ENCODE data around the gene MPZL1. TPM values are rescaled to one million over a fixed set of nuclear protein-coding genes. Genes with fewer than 3 reads are reported as not detected.
"Not testable (repeated sequence)": the region's sequence is repeated elsewhere in the genome, so short reads cannot be mapped to it uniquely, and the experiment has no call there.

Gene MPZL1
- polyA plus RNA-seq, 3 donors: 23.1 to 63.6 (median 61.8) TPM

- Histone ChIP-seq H3K4me3 (replicated peaks in 1 of 3; ENCODE audit: low read depth in 2 of 3, low read length in 3 of 3) (no peak overlapping the region), H3K79me2 (ENCODE audit: insufficient read depth, low read length) (no peaks in the 10 kb centered on the region), H3K27ac (ENCODE audit: low read depth in 1 of 2, low read length in 2 of 2) (no peak overlapping the region), H3K9ac (ENCODE audit: insufficient read depth, low read length, poor library complexity, severe bottlenecking) (no peak overlapping the region), H3K4me1 (ENCODE audit: control insufficient read depth in 1 of 2, insufficient read depth in 2 of 2, low read length in 2 of 2) (no peaks in the 10 kb centered on the region), H3K9me3 (replicated peaks in 1 of 2; ENCODE audit: control insufficient read depth in 1 of 2, insufficient read depth in 1 of 2, low read length in 2 of 2) (no peaks in the 10 kb centered on the region), H3K36me3 (replicated peaks in 1 of 2; ENCODE audit: control insufficient read depth in 1 of 2, insufficient read depth in 2 of 2, low read length in 2 of 2) (no peaks in the 10 kb centered on the region), H4K20me1 (ENCODE audit: insufficient read depth, low read length) (no peaks in the 10 kb centered on the region), H3K27me3 (ENCODE audit: control insufficient read depth in 2 of 2, insufficient read depth in 2 of 2, low read length in 2 of 2) (no peaks in the 10 kb centered on the region), H2AFZ (ENCODE audit: insufficient read depth, low read depth, low read length, poor library complexity, severe bottlenecking) (no peak overlapping the region), H3K4me2 (replicated peaks; ENCODE audit: extremely low read depth, low read length, poor library complexity, severe bottlenecking) (no peak overlapping the region)
- no peak overlapping the region for H3K4me3 Mint-ChIP-seq
- no peak for DNase-seq
- intact Hi-C loops (cut with micrococcal nuclease): no loop called here
- peaks cover 0 to 4% (median 0%) of the 10 kb centered on the region in 7 donors for H3K9me3 Mint-ChIP-seq
- peak overlapping the region in 1 of 7 donors; percentile 15 for H3K27ac Mint-ChIP-seq
- no CpG with 5 or more reads among the region's 2 CpGs for WGBS (ENCODE audit: insufficient coverage)
- H3K36me3 Mint-ChIP-seq: no peaks in the 10 kb centered on the region
- no peak for TF ChIP-seq CTCF (IDR thresholded peaks at IDR 0.05)
- peaks cover 4% of the 10 kb centered on the region for H3K4me1 Mint-ChIP-seq
- peaks cover 1 to 2% (median 2%) of the 10 kb centered on the region in 3 donors for H3K27me3 Mint-ChIP-seq (ENCODE audit: low read depth in 3 of 3)
Observed at GRCh38 chr1:167829868-167830267, 108.1 kb downstream of the MPZL1 start.

DNA sequence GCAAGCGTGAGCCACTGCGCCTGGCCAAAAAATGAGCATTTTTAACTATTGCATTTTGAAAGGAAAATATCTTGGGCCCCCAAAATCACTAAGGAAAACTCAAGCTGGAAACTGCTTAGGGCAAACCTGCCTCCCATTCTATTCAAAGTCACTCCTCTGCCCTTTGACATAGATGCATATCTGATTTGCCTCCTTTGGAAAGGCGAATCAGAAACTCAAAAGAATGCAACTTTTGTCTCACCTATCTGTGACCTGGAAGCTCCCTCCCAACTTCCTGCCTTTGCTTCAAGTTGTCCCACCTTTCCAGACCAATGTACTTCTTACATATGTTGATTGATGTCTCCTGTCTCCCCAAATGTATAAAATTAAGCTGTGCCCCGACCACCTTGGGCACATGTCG lies 108.9 kb downstream of the MPZL1 start:
- DNase-seq; H3K27ac Mint-ChIP-seq; intact Hi-C loops (cut with micrococcal nuclease); H3K9me3 Mint-ChIP-seq; H3K4me3 Mint-ChIP-seq; H3K27ac ChIP-seq (ENCODE audit: low read depth in 1 of 2, low read length in 2 of 2); H3K4me3 ChIP-seq (replicated peaks in 1 of 3; ENCODE audit: low read depth in 2 of 3, low read length in 3 of 3); H3K4me1 ChIP-seq (ENCODE audit: control insufficient read depth in 1 of 2, insufficient read depth in 2 of 2, low read length in 2 of 2); H2AFZ ChIP-seq (ENCODE audit: insufficient read depth, low read depth, low read length, poor library complexity, severe bottlenecking); H3K36me3 ChIP-seq (replicated peaks in 1 of 2; ENCODE audit: control insufficient read depth in 1 of 2, insufficient read depth in 2 of 2, low read length in 2 of 2); H3K36me3 Mint-ChIP-seq; H3K4me2 ChIP-seq (replicated peaks; ENCODE audit: extremely low read depth, low read length, poor library complexity, severe bottlenecking); H3K79me2 ChIP-seq (ENCODE audit: insufficient read depth, low read length); H3K9me3 ChIP-seq (replicated peaks in 1 of 2; ENCODE audit: control insufficient read depth in 1 of 2, insufficient read depth in 1 of 2, low read length in 2 of 2); H3K4me1 Mint-ChIP-seq; H3K9ac ChIP-seq (ENCODE audit: insufficient read depth, low read length, poor library complexity, severe bottlenecking); H3K27me3 ChIP-seq (ENCODE audit: control insufficient read depth in 2 of 2, insufficient read depth in 2 of 2, low read length in 2 of 2); H4K20me1 ChIP-seq (ENCODE audit: insufficient read depth, low read length); H3K27me3 Mint-ChIP-seq (ENCODE audit: low read depth in 3 of 3): not testable (repeated sequence)
- WGBS (ENCODE audit: insufficient coverage): 88% methylated on average over 3 of the region's 5 CpGs
